Trophoblast cell (in vitro differentiated cells and primary cell): Measurements from ENCODE around the gene CCNY.

Experiments used
- DNase-seq, 2 donors: peaks; one replicate each; pipeline ENCODE4 v3.0.0-alpha.2; 2016
- H2AFZ ChIP-seq: 2 replicates; pipeline ENCODE4 v1.6.1; 2013; ENCODE audit warnings: low read length, moderate library complexity, mild to moderate bottlenecking; ENCODE audit not compliant: insufficient read depth, poor library complexity
- H2AK5ac ChIP-seq: 2 replicates; pipeline ENCODE4 v1.6.1; 2013; ENCODE audit warnings: mild to moderate bottlenecking, low read length
- H2BK120ac ChIP-seq: 2 replicates; pipeline ENCODE4 v1.6.1; 2013; ENCODE audit warnings: low read length, mild to moderate bottlenecking, moderate library complexity; ENCODE audit not compliant: insufficient read depth, poor library complexity
- H2BK12ac ChIP-seq: 2 replicates; pipeline ENCODE4 v1.6.1; 2013; ENCODE audit warnings: mild to moderate bottlenecking, low read length, moderate library complexity
- H2BK5ac ChIP-seq: 2 replicates; pipeline ENCODE4 v1.6.1; 2013; ENCODE audit warnings: low read length, low read depth, moderate library complexity, mild to moderate bottlenecking; ENCODE audit not compliant: poor library complexity
- H3K14ac ChIP-seq: 2 replicates; pipeline ENCODE4 v1.6.1; 2013; ENCODE audit warnings: mild to moderate bottlenecking, low read length
- H3K18ac ChIP-seq: 2 replicates; pipeline ENCODE4 v1.6.1; 2013; ENCODE audit warnings: mild to moderate bottlenecking, low read length
- H3K23ac ChIP-seq: 2 replicates; pipeline ENCODE4 v1.6.1; 2013; ENCODE audit warnings: low read length
- H3K27ac ChIP-seq: 2 replicates; pipeline ENCODE4 v1.5.1; 2013; ENCODE audit warnings: low read depth, mild to moderate bottlenecking, inconsistent platforms, low read length, moderate library complexity
- H3K27me3 ChIP-seq: 2 replicates; pipeline ENCODE4 v1.6.1; 2013; ENCODE audit warnings: inconsistent platforms, mild to moderate bottlenecking, low read length, moderate library complexity; ENCODE audit not compliant: insufficient read depth
- H3K36me3 ChIP-seq, 2 experiments: 1 replicate in 1 of 2; 2 replicates in 1 of 2; pipeline ENCODE4 v1.6.1; 2013; ENCODE audit warnings: low read length in 2 of 2, mild to moderate bottlenecking in 2 of 2, moderate library complexity in 1 of 2; ENCODE audit not compliant: insufficient read depth in 2 of 2, control insufficient read depth in 1 of 2
- H3K4ac ChIP-seq: 2 replicates; pipeline ENCODE4 v1.6.1; 2013; ENCODE audit warnings: low read depth, mild to moderate bottlenecking, low read length, moderate library complexity
- H3K4me1 ChIP-seq, 2 experiments: 1 replicate in 1 of 2; 2 replicates in 1 of 2; pipeline ENCODE4 v1.6.1; 2013; ENCODE audit warnings: low read length in 2 of 2, mild to moderate bottlenecking in 2 of 2, moderate library complexity in 1 of 2; ENCODE audit not compliant: insufficient read depth in 2 of 2, control insufficient read depth in 1 of 2
- H3K4me2 ChIP-seq: 2 replicates; pipeline ENCODE4 v1.6.1; 2013; ENCODE audit warnings: inconsistent platforms, mild to moderate bottlenecking, low read length, moderate library complexity
- H3K4me3 ChIP-seq: 2 replicates; pipeline ENCODE4 v1.5.1; 2013; ENCODE audit warnings: mild to moderate bottlenecking, low read depth, low read length, inconsistent platforms
- H3K79me1 ChIP-seq: one replicate; pipeline ENCODE4 v1.6.1; 2013; ENCODE audit warnings: low read length
- H3K79me2 ChIP-seq: 2 replicates; pipeline ENCODE4 v1.6.1; 2013; ENCODE audit warnings: low read length, mild to moderate bottlenecking; ENCODE audit not compliant: control insufficient read depth, insufficient read depth, poor library complexity
- H3K9ac ChIP-seq: 2 replicates; pipeline ENCODE4 v1.6.1; 2013; ENCODE audit warnings: mild to moderate bottlenecking, low read length
- H3K9me3 ChIP-seq: 2 replicates; pipeline ENCODE4 v1.6.1; 2013; ENCODE audit warnings: low read depth, mild to moderate bottlenecking, control low read depth, inconsistent platforms, low read length; ENCODE audit not compliant: insufficient read depth
- H4K12ac ChIP-seq: 2 replicates; pipeline ENCODE4 v1.6.1; 2013; ENCODE audit warnings: low read depth, mild to moderate bottlenecking, low read length, moderate library complexity
- H4K8ac ChIP-seq: 2 replicates; pipeline ENCODE4 v1.6.1; 2013; ENCODE audit warnings: low read depth, mild to moderate bottlenecking, low read length, moderate library complexity
- H4K91ac ChIP-seq: one replicate; pipeline ENCODE4 v1.6.1; 2013; ENCODE audit warnings: low read depth, mild to moderate bottlenecking, low read length, moderate library complexity
- WGBS: extraction: QIAGEN DNeasy Blood & Tissue Kit; methylation state at CpG from one replicate; pipeline ENCODE4 v1.1.7; 2013; ENCODE audit warnings: missing lambda C conversion rate; ENCODE audit not compliant: insufficient read length, insufficient coverage; ENCODE audit errors: extremely low coverage; 5-methylcytosine and 5-hydroxymethylcytosine counted together

The CCNY gene

GRCh38 chr10:35347121-35347562 lies 10.8 kb downstream of the CCNY start:
- Histone ChIP-seq H3K14ac (no peak overlapping the region), H4K12ac (no peak overlapping the region), H3K27me3 (no peaks in the 10 kb centered on the region), H3K4ac (peak overlapping the region; percentile 63), H2BK120ac (no peak overlapping the region), H2AK5ac (no peak overlapping the region), H3K79me2 (peaks cover 9% of the 10 kb centered on the region), H2BK12ac (no peak overlapping the region), H3K23ac (no peak overlapping the region), H3K4me3 (no peak overlapping the region), H3K9ac (no peak overlapping the region), H3K4me2 (no peak overlapping the region), H3K36me3 (no peaks in the 10 kb centered on the region), H2AFZ (no peak overlapping the region), H3K4me1 (no peaks in the 10 kb centered on the region), H3K27ac (no peak overlapping the region), H3K9me3 (no peaks in the 10 kb centered on the region), H4K91ac (no peak overlapping the region), H3K79me1 (no peaks in the 10 kb centered on the region), H4K8ac (no peak overlapping the region), H3K18ac (no peak overlapping the region), H2BK5ac (no peak overlapping the region)
- no CpG with 5 or more reads among the region's 2 CpGs for WGBS
- DNase-seq = no peak

DNA sequence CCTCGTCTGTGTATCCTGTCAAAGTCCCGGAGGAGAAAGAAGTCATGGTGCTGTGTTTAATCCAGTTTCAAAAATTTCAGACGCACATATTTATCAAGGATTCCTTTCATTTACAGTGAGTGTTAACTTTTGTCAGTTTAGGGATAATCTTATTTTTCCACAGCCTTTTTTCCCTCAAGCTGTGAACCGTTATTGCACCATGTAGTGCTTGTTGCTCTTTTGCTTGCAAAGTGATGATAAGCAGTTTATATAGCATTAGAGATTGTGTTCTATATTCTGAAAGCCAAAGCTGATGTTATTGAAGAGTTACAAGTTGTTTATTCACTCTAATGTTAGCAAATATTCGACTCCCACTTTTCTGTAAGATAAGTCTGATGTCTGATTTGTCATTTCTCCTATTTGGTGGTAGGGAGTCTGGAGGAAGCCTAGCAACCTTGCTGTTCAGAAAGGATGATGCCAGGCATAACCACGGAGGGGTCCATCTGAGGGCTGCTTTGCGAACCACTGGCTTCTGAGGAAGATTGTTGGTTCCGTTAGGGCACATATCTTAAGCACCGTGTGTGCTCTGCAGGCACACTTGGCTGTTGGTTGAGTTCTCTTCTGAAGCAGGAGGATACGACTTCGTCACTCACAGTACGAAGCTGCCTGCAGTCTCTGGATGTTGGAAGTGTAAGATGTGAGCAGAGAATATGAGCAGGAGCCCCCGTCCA lies 11.7 kb downstream of the CCNY start:
- Histone ChIP-seq H3K9me3 (no peaks in the 10 kb centered on the region), H3K4ac (peak overlapping the region; percentile 15), H3K4me3 (no peak overlapping the region), H3K23ac (peak overlapping the region; percentile 30), H2AFZ (no peak overlapping the region), H3K79me1 (no peaks in the 10 kb centered on the region), H3K27me3 (no peaks in the 10 kb centered on the region), H4K8ac (no peak overlapping the region), H3K4me1 (no peaks in the 10 kb centered on the region), H3K18ac (no peak overlapping the region), H3K79me2 (peaks cover 9% of the 10 kb centered on the region), H3K14ac (no peak overlapping the region), H3K36me3 (no peaks in the 10 kb centered on the region), H2BK12ac (no peak overlapping the region), H2AK5ac (no peak overlapping the region), H4K91ac (no peak overlapping the region), H3K27ac (no peak overlapping the region), H3K9ac (no peak overlapping the region), H4K12ac (no peak overlapping the region), H3K4me2 (no peak overlapping the region), H2BK120ac (no peak overlapping the region), H2BK5ac (no peak overlapping the region)
- no peak for DNase-seq
- no CpG with 5 or more reads among the region's 13 CpGs for WGBS

DNA sequence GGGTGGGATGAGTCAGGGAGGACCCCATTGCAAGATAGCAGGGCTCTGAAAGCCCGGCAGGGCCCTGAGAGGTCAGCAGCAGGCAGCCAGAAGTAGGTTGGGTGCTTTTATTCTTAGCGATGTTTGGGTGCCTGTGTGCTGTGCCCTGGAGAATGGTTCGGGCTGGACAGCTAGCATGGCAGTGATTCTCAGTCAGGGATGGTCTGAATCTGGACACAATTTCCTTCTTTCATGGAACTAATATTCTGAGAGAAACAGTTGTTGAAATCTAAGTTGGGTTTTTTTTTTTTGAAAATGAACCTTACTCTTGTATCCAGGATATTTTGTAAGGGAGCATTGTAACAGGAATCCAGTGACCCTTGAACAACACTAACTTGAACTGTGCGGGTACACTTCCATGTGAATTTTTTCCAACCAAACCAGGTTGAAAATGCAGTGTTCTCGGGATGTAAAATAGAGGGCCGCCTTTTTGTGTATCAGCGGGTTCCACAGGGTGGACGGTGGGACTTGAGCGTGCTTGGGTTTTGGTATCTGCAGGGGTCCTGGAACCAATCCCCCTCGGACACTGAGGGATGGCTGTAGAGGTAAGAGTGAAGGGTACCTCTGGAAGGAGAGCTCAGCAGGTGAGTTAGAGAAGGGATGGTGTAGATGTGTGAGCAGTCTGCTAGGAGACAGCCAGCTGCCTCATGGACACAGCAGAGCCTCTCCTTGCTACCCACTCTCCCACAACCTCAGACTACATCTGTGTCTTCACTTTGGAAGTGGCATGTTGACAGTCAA lies 12.5 kb downstream of the CCNY start:
- H3K14ac ChIP-seq = no peak overlapping the region
- H3K18ac ChIP-seq = no peak overlapping the region
- H4K91ac ChIP-seq = no peak overlapping the region
- H3K27me3 ChIP-seq = no peaks in the 10 kb centered on the region
- no peak overlapping the region for H3K23ac ChIP-seq
- no peak overlapping the region for H2BK12ac ChIP-seq
- no peak overlapping the region for H4K12ac ChIP-seq
- no peaks in the 10 kb centered on the region for H3K36me3 ChIP-seq
- no peak overlapping the region for H3K4me2 ChIP-seq
- H3K4ac ChIP-seq = peak overlapping the region; percentile 15
- peaks cover 9% of the 10 kb centered on the region for H3K79me2 ChIP-seq
- H4K8ac ChIP-seq = no peak overlapping the region
- no peaks in the 10 kb centered on the region for H3K4me1 ChIP-seq
- no peak overlapping the region for H2BK5ac ChIP-seq
- no peaks in the 10 kb centered on the region for H3K79me1 ChIP-seq
- DNase-seq = no peak
- H3K9ac ChIP-seq = no peak overlapping the region
- no CpG with 5 or more reads among the region's 10 CpGs for WGBS
- no peak overlapping the region for H3K27ac ChIP-seq
- no peak overlapping the region for H2BK120ac ChIP-seq
- H3K9me3 ChIP-seq = no peaks in the 10 kb centered on the region
- H2AK5ac ChIP-seq = no peak overlapping the region
- no peak overlapping the region for H3K4me3 ChIP-seq
- no peak overlapping the region for H2AFZ ChIP-seq

- H2BK120ac ChIP-seq = no peak overlapping the region
- no peak overlapping the region for H2BK12ac ChIP-seq
- H3K9me3 ChIP-seq = no peaks in the 10 kb centered on the region
- no peak overlapping the region for H2AFZ ChIP-seq
- no peaks in the 10 kb centered on the region for H3K36me3 ChIP-seq
- H3K4me2 ChIP-seq = no peak overlapping the region
- H3K4me1 ChIP-seq = no peaks in the 10 kb centered on the region
- no peak overlapping the region for H3K27ac ChIP-seq
- H3K18ac ChIP-seq = no peak overlapping the region
- no peak overlapping the region for H3K23ac ChIP-seq
- H4K91ac ChIP-seq = no peak overlapping the region
- no peak overlapping the region for H2AK5ac ChIP-seq
- no peak overlapping the region for H3K9ac ChIP-seq
- H3K4ac ChIP-seq = no peak overlapping the region
- no peak overlapping the region for H4K12ac ChIP-seq
- no peak overlapping the region for H3K14ac ChIP-seq
- no CpG with 5 or more reads among the region's 2 CpGs for WGBS
- no peak overlapping the region for H2BK5ac ChIP-seq
- H3K4me3 ChIP-seq = no peak overlapping the region
- H3K27me3 ChIP-seq = no peaks in the 10 kb centered on the region
- DNase-seq = no peak
- no peak overlapping the region for H4K8ac ChIP-seq
- no peaks in the 10 kb centered on the region for H3K79me1 ChIP-seq
- peaks cover 7% of the 10 kb centered on the region for H3K79me2 ChIP-seq
Observed at GRCh38 chr10:35349389-35349915, 13.1 kb downstream of the CCNY start.
